Osteocyte (in vitro differentiated cells): ENCODE measurements around the gene TDRD9. TPM values are rescaled to one million over a fixed set of nuclear protein-coding genes. Genes with fewer than 3 reads are reported as not detected.

Source experiments
- DNase-seq: peaks from one replicate; pipeline ENCODE4 v3.0.0; 2021; ENCODE audit warnings: mixed read lengths; ENCODE audit not compliant: unreplicated experiment; ENCODE audit errors: extremely low spot score
- H3K27ac Mint-ChIP-seq: one replicate; pipeline ENCODE4 v1.8.0; 2021; ENCODE audit warnings: mild to moderate bottlenecking, mixed read lengths; ENCODE audit not compliant: unreplicated experiment
- H3K27me3 Mint-ChIP-seq: one replicate; pipeline ENCODE4 v1.8.0; 2021; ENCODE audit warnings: mixed read lengths; ENCODE audit not compliant: unreplicated experiment
- H3K36me3 Mint-ChIP-seq: one replicate; pipeline ENCODE4 v1.8.0; 2021; ENCODE audit warnings: mixed read lengths; ENCODE audit not compliant: unreplicated experiment
- H3K4me1 Mint-ChIP-seq: one replicate; pipeline ENCODE4 v1.8.0; 2021; ENCODE audit warnings: mixed read lengths; ENCODE audit not compliant: unreplicated experiment
- H3K4me3 Mint-ChIP-seq: one replicate; pipeline ENCODE4 v1.8.0; 2021; ENCODE audit warnings: mild to moderate bottlenecking, moderate library complexity, mixed read lengths; ENCODE audit not compliant: unreplicated experiment
- H3K9me3 Mint-ChIP-seq: one replicate; pipeline ENCODE4 v1.8.0; 2021; ENCODE audit warnings: mixed read lengths; ENCODE audit not compliant: unreplicated experiment
- CTCF ChIP-seq: fragments of 200-600 bp; sonication (generic); IDR thresholded peaks from 2 replicates; pipeline ENCODE4 v1.5.0; 2021; ENCODE audit warnings: antibody characterized with exemption, mild to moderate bottlenecking, moderate library complexity
- total RNA-seq: library from RNA; stranded (reverse); gene quantifications from 2 replicates; pipeline ENCODE4 v1.2.1, GENCODE V29; 2021

TDRD9 gene
- total RNA-seq, 1 donor from 2014 or later = not detected

DNA sequence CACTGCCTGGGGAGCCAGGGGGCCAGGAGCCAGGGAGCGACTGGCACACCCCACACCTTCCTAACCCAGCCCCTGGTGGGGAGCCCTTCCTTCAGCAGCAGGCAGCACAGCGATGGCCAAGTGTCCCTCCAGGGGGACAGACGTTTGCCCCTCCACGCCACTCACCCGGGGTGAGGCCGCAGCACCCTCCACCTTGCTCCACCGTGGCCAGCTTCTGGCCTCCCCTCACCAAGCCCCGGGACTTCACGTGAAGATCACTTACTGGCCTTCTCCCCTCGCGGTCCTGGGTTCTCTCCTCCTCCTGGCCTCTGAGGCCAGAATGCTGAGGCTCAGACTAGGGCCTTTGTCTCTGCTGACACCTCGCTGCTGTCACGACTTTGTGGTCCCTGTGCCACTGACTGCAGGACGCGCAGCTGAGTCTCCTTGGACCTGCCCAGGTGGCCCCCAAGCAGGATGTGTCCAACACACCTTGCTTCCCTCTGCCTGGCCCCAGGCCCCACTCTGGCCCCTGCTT lies 153.8 kb downstream of the TDRD9 start:
- H3K4me1 Mint-ChIP-seq = peaks cover 3% of the 10 kb centered on the region
- no peak for DNase-seq
- H3K4me3 Mint-ChIP-seq = no peak overlapping the region
- no peaks in the 10 kb centered on the region for H3K36me3 Mint-ChIP-seq
- H3K27me3 Mint-ChIP-seq = peaks cover 11% of the 10 kb centered on the region
- no peaks in the 10 kb centered on the region for H3K9me3 Mint-ChIP-seq
- no peak overlapping the region for H3K27ac Mint-ChIP-seq
- TF ChIP-seq CTCF = no peak

GRCh38 chr14:104082807-104083206 lies 154.6 kb downstream of the TDRD9 start:
- peaks cover 10% of the 10 kb centered on the region for H3K27me3 Mint-ChIP-seq
- no peak for TF ChIP-seq CTCF
- DNase-seq = peak; percentile 64
- no peak overlapping the region for H3K27ac Mint-ChIP-seq
- H3K9me3 Mint-ChIP-seq = no peaks in the 10 kb centered on the region
- peaks cover 2% of the 10 kb centered on the region for H3K4me1 Mint-ChIP-seq
- no peak overlapping the region for H3K4me3 Mint-ChIP-seq
- no peaks in the 10 kb centered on the region for H3K36me3 Mint-ChIP-seq

DNA sequence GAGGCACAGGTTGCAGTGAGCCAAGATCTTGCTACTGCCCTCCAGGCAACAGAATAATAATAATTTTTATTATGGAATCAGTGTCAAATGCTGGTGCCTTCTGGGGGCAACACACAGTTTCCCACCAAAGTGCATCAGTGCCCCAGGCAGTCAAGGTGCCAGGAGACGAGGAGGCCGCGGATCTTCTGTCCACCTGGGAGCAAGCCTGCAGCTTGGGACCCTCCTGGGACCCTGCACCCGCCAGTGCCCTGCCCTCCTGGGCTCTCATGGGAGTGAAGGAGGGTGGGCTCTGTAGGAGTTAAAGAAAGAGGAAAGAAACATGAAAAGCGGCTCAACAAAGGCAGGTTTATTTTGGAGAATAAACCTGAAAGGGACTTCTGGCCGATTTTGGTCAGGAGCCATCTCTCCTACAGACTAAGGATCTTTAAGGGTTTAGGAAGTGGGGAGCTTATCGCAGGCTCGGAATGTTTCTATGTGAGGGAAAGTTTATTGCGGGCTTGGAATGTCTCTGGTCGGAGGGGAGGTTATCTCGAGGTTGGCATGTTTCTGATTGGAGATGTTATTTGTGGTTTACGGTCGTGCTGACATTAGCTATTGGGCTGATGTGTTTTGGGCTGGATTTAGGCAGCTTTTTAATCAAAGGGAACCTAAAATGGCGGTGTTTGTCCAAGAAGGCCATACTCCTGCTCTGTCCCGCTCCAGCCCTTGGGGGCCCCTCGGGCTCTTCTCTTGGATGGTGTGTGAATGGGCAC lies 156.2 kb downstream of the TDRD9 start:
- TF ChIP-seq CTCF = no peak
- H3K27ac Mint-ChIP-seq = no peak overlapping the region
- peaks cover 8% of the 10 kb centered on the region for H3K27me3 Mint-ChIP-seq
- no peak for DNase-seq
- H3K4me3 Mint-ChIP-seq = no peak overlapping the region
- H3K4me1 Mint-ChIP-seq = no peaks in the 10 kb centered on the region
- no peaks in the 10 kb centered on the region for H3K36me3 Mint-ChIP-seq
- no peaks in the 10 kb centered on the region for H3K9me3 Mint-ChIP-seq

GRCh38 chr14:104085032-104085888 lies 157.0 kb downstream of the TDRD9 start, which contains the start of gene ASPG:
ASPG (plus strand) TSS chr14:104085700; CDS start chr14:104085771, 71 bp downstream.
- H3K27ac Mint-ChIP-seq = no peak within 1 kb of the TSS
- H3K36me3 Mint-ChIP-seq = no peaks in the 10 kb centered on the region
- TF ChIP-seq CTCF = no peak
- no peaks in the 10 kb centered on the region for H3K4me1 Mint-ChIP-seq
- no peaks in the 10 kb centered on the region for H3K9me3 Mint-ChIP-seq
- no peak within 1 kb of the TSS for H3K4me3 Mint-ChIP-seq
- H3K27me3 Mint-ChIP-seq = peaks cover 8% of the 10 kb centered on the region
- DNase-seq = no peak

DNA sequence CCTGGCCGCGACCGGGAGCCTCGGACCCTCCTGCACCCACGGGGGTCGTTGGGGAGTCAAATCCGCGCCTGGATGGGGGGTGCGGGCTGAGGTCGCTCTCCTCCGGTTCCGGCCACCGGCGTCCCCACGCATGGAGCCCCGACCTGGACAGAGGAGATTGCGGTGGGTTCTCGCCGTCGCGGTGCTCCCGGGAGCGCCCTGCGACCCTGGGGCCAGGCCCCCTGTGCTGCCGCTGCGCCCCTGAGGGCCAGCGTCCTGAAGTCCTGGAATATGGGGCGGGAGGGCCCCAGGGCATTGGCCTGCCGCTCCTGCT lies 157.6 kb downstream of the TDRD9 start:
- no peaks in the 10 kb centered on the region for H3K36me3 Mint-ChIP-seq
- H3K9me3 Mint-ChIP-seq = no peaks in the 10 kb centered on the region
- no peak for DNase-seq
- H3K4me3 Mint-ChIP-seq = no peak overlapping the region
- TF ChIP-seq CTCF = no peak
- H3K27me3 Mint-ChIP-seq = peaks cover 8% of the 10 kb centered on the region
- no peak overlapping the region for H3K27ac Mint-ChIP-seq
- no peaks in the 10 kb centered on the region for H3K4me1 Mint-ChIP-seq
